Measurements from ENCODE around the gene IGSF22.

IGSF22 gene

GRCh38 chr11:18726040-18726439 lies at the start of gene IGSF22:
TSS of gene IGSF22 (minus strand) at chr11:18726188. CDS start at chr11:18724236, 1,952 bp downstream.
- no peak for DNase-seq

GRCh38 chr11:18774801-18775200 lies 48.8 kb upstream of the IGSF22 start:
- no peak for DNase-seq

- DNase-seq, result no peak
Observed at GRCh38 chr11:18773681-18774080, 47.7 kb upstream of the IGSF22 start.

- DNase-seq, result no peak
Observed at GRCh38 chr11:18773104-18773503, 47.1 kb upstream of the IGSF22 start.

- no peak for DNase-seq
Observed at GRCh38 chr11:18772211-18772610, 46.2 kb upstream of the IGSF22 start.

GRCh38 chr11:18771266-18772035 lies 45.5 kb upstream of the IGSF22 start:
- DNase-seq, result no peak

GRCh38 chr11:18770479-18771125 lies 44.6 kb upstream of the IGSF22 start:
- DNase-seq, result no peak

GRCh38 chr11:18769802-18770456 lies 43.9 kb upstream of the IGSF22 start:
- DNase-seq, result no peak

GRCh38 chr11:18768978-18769377 lies 43.0 kb upstream of the IGSF22 start:
- DNase-seq, result no peak

GRCh38 chr11:18768472-18768901 lies 42.5 kb upstream of the IGSF22 start:
- DNase-seq, result no peak

- DNase-seq, result no peak
Observed at GRCh38 chr11:18766015-18766414, 40.0 kb upstream of the IGSF22 start.

- DNase-seq, result no peak
Observed at GRCh38 chr11:18765554-18765953, 39.6 kb upstream of the IGSF22 start.

GRCh38 chr11:18761741-18762140 lies 35.8 kb upstream of the IGSF22 start:
- no peak for DNase-seq

- no peak for DNase-seq
Observed at GRCh38 chr11:18761144-18761543, 35.2 kb upstream of the IGSF22 start.

GRCh38 chr11:18757811-18758210 lies 31.8 kb upstream of the IGSF22 start:
- no peak for DNase-seq

- DNase-seq, result no peak
Observed at GRCh38 chr11:18756889-18757288, 30.9 kb upstream of the IGSF22 start.

- no peak for DNase-seq
Observed at GRCh38 chr11:18754308-18754707, 28.3 kb upstream of the IGSF22 start.

GRCh38 chr11:18752502-18752901 lies 26.5 kb upstream of the IGSF22 start:
- no peak for DNase-seq

- no peak for DNase-seq
Observed at GRCh38 chr11:18750944-18751343, 25.0 kb upstream of the IGSF22 start.

- DNase-seq, result no peak
Observed at GRCh38 chr11:18749681-18750319, 23.8 kb upstream of the IGSF22 start.

GRCh38 chr11:18748766-18749365 lies 22.9 kb upstream of the IGSF22 start:
- DNase-seq, result no peak

GRCh38 chr11:18745251-18745650 lies 19.3 kb upstream of the IGSF22 start:
- DNase-seq, result no peak

GRCh38 chr11:18743900-18744514 lies 18.0 kb upstream of the IGSF22 start:
- DNase-seq, result no peak

All from activated naive CD4-positive, alpha-beta T cell treated with Interleukin-2 at 50 U/mL for 16 hours (primary cell).